NCI-H1105 (cell line): Measurements from ENCODE around the gene PRKAR2B.
"Not testable (repeated sequence)": the region's sequence is repeated elsewhere in the genome, so short reads cannot be mapped to it uniquely, and the experiment has no call there.

Source experiments
- DNase-seq: peaks from one replicate; lab custom pipeline; 2025; lab: John Stamatoyannopoulos, UW

Gene PRKAR2B

DNA sequence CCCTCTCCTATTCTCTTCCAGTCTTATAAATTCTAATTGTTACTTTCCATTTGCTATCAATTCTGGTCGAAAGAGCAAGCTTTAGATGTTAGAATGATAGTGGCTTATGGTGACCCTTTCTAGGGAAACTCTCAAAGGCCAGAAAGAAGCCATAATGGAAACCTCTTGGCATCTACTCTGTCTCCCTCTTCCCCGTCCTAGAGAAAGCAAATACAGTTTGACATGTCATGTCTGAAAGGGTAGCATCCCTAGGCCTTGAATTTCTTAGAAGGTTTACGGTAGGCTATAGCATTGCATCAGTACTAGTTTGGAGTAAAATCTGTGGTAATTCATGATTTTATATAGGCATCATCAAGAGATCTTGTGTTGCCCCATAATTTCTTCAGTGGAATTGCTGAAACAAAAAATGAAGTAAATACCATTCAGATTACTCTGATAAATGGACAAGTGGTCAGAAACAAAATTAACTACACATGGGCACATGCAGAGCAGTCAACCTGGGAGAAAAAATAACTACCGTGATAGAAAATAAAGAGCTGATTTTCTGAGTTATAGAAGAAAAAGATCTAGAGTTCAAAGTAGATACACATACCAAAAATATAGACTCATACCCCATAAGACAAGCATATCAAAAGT, 4.4 kb downstream of the PRKAR2B start:
- DNase-seq = no peak

DNA sequence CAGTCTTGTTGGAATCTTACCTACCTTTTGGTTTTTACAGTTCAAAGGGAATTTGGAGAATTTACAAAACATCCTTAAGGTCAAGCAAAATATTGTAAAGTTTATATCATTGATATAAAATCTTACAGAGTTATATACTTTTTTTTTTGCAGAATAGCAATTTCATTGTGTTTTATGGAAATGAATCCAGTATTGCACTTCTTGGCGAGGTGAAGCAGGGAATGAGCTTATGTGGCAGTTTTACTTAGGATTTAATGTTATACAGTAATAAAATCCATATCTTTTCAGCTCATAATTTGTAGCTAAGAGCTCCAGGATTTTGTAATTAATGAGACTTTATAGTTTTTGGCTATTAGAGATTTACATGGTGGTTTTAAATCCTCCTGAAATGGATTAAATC, 5.0 kb downstream of the PRKAR2B start:
- DNase-seq = no peak

DNA sequence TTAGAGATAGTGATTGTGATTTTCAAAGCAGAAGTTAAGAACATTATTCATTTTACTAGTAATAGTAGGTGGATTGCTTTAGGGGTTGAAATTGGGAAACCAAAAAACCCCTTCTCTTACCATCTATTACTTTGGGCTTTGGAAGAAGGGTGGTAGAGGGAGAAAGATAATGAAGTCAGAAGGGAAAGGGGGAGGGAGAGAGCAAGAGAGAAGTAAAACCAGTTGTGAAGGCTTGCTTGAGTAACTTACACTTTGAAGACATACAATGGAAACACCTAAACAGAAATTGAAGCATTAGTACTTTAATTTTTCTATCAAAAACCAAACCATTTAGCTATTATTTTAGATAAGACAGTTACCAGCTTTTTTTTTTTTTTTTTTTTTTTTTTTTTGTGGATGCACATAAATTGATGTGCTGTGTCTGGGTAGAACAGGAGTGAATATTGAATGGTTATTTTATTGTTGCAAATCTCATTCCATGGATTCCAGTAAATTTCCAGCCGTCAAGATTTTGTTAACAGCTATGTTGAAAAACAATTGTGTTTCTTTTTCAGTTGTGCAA, 5.5 kb downstream of the PRKAR2B start:
- DNase-seq = no peak

DNA sequence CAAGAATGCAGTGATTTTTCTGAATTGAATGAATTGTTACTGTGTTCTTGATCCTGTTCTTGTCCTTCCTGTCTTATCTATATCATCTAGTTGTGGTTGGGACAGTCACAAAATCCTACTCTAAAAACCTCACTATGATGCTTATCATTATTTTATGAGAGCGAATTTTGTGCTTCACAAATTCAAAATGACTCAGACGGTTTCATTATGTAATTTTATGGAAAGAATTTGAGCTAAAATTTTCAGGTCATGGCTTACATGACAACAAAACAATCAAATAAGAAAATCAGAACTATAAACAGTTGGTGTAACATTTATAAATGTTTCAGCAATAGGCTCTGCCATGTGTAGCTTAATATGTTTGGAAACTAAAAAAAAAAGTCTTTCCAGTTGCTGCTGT, 6.9 kb downstream of the PRKAR2B start:
- no peak for DNase-seq

DNA sequence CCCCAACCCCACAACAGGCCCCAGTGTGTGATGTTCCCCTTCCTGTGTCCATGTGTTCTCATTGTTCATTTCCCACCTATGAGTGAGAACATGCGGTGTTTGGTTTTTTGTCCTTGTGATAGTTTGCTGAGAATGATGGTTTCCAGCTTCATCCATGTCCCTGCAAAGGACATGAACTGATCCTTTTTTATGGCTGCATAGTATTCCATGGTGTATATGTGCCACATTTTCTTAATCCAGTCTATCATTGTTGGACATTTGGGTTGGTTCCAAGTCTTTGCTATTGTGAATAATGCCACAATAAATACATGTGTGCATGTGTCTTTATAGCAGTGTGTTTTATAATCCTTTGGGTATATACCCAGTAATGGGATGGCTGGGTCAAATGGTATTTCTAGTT, 10.5 kb downstream of the PRKAR2B start:
- not testable (repeated sequence) for DNase-seq

DNA sequence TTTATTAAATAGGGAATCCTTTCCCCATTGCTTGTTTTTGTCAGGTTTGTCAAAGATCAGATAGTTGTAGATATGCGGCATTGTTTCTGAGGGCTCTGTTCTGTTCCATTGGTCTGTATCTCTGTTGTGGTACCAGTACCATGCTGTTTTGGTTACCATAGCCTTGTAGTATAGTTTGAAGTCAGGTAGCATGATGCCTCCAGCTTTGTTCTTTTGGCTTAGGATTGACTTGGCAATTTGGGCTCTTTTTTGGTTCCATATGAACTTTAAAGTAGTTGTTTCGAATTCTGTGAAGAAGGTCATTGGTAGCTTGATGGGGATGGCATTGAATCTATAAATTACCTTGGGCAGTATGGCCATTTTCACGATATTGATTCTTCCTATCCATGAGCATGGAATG, 11.6 kb downstream of the PRKAR2B start:
- not testable (repeated sequence) for DNase-seq

DNA sequence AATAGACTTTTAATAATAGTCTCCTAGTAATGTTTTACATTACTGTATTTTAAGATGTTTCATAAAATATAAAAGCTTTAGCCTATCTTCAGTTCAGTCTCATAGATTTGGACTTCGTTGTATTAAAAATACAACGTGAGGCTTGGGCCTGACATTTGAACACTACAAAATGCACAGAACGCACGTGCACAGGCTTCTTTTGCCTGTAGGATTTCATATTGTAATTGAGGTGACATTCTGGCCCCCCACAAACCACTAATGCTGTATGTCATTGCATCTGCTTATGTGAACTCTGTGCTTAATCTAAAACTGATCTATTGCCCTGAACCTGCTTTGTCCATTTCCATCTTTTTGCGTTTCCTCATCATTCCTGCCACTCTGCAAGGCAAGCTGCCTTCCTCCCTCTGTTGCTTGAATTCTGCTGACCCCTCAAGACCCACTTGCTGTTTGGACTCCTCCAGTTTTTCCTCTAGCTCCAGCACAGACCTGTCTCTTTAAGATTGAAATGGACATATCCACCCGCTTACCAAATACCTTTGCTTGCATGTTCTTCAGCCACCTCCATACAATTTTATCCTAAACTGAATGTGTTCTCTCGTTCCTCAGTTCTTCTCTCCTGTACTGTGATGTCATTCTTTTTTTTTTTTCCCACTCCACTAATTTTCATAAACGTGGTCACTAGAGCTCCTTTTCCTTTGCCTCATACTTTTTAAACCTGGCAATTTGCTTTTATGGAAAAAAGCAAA, 12.4 kb downstream of the PRKAR2B start:
- DNase-seq = no peak

DNA sequence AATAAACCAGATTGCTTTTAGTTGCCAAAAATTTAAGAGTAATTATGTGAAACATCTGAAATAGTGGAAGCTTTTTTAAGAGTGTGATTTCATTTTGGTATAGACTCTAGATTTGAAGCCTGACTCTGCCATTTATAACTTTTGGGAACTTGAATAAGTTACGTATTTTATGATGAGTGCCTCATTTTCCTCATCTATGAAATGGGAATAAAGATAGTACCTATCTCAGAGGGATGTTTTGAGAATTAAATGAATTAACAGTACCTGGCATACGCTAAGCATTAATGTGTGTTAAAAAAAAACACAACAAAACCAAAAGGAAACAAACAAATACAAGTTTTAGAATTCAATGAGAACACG, 12.9 kb downstream of the PRKAR2B start:
- no peak for DNase-seq

DNA sequence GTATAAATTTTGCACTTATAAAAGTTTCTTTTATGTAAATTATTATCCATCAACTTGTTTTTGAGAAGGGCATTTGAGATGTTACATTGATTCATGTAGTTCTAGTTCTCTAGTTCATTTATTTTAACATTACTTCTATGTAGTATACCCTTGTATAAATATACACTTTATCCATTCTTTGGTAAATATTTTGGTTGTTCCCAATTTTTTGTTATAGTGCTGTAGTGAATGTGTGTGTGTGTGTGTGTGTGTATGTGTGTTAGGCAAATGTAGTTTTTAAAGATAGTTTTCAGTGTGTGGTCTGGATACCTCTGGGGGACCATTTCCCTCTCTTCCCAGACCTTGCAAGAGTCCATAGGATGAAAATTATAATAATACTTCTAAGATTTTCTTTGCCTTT, 15.0 kb downstream of the PRKAR2B start:
- no peak for DNase-seq

DNA sequence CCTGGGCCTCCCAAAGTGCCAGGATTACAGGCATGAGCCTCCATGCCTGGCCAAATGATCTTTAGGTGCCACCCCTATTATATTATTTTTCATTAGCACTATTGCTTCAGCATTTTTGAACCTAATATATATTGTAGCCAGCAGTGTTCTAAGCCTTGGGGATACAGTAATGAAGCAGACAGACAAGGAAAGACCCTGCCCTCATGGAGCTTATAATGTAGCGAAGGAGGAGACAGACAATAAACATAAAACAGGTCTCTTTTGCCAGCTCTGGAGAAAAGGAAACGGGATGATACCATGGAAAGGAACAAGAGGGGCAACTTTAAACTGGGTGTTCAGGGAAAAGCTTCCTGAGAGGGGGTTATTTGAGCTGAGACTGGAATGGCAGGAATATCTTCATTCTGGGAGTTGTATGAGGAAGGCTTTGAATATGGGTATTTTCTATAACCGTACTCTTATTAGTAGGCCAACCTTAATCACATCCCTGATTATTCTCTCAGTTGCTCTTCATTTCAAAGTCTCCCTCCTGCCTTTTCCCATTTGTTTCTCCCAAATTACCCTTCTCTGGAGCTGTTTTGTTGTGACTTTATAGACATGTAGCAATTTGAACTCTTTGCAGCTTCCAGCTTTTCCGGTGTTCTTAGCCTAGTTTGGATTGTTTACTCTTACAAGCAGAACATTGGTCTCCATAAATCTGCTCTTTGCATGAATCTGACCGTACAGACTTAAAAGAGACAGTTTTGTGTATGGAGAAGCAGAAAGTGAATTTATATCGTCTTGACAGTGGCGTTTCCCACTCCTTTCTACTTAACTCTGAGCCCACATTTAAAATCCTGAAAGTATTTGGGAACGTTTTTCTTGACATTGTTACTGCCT, 19.0 kb downstream of the PRKAR2B start:
- no peak for DNase-seq

DNA sequence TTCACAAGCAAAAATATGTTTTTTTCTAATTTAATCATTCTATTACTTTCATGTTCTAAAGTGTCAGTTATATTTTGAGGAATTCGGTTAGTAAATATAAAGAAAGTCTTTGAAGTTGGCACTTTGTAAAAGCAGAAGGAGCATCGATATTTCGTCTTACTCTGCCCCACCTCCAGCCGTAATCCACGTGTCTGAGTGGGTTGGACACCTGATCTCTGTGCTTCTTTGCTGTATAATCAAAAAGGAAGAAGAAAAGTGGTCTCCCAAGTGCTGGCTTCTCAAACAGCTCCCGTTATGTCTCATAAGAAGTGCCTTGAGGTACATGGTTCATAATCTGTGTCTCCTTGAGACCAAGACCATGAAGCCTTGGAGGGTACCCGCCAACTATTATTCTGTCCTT, 19.8 kb downstream of the PRKAR2B start:
- DNase-seq = no peak

DNA sequence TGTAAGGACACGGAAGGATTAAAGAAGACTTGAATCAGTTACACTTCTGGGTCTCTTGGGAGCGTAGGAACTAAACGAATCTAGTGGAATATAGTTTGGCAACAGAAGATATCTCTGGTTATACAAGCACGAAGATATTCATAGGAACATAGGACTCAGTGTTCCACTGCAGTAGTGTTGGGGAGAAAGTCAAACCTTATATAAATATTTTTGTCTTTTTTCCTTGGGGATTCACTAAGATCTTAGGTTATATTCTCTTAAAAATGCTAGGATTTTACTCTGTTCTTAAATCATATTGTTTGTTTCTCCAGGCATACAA, 21.4 kb downstream of the PRKAR2B start:
- no peak for DNase-seq

DNA sequence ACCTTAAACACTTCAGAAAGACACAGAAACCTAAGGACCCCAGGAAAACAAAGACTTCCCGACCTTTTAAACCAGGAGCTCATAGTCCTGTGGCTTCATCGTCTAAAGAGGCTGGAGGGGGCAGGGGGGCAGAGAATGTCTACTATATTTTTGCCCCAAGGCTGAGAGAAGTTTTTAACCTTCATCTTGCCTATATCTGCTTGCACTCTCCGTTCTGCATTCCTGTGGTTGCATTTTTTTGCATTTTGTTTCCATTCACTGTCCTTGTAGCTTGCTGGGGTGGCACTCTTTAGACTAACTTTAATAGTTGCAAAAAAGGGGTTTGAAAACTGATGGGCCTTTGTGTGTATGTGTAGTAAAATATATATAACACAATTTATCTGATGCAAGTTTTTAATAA, 23.7 kb downstream of the PRKAR2B start:
- DNase-seq = no peak

DNA sequence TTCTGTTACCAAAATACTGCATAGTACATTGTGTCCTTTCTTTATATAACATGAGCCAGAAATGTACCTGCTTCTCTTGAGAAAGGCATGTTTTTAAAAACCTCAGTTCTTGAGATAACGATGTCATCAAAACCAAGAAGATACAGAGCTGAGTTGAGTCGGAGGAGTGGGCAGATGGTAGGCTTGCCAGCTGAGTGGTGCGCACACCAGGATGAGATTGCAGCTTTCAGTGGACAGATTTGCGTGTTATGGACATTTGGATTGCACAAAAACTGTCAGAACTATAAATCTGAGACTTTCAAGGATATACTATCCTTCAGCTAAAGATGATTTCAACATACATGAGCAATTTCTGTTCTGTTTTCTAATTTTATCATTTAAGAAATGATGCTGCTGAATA, 25.0 kb downstream of the PRKAR2B start:
- DNase-seq = no peak

DNA sequence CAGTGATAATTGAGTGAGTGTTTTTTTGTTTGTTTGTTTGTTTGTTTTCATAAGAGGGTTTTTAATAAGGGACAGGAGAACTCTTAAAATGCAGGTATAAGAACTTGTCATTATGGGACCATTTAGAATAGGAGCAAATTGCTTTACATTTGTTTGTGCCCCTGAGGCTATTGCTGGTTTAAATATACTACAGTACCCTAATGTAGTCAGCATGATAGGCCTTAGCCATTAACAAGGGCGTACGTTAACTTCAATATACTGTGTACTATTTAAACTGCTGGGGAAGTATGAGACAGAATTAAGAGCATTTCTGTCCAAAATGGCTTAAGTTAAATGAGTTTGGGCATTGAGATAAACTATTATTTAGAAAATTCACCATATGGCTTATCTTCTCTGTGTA, 26.2 kb downstream of the PRKAR2B start:
- DNase-seq = no peak

DNA sequence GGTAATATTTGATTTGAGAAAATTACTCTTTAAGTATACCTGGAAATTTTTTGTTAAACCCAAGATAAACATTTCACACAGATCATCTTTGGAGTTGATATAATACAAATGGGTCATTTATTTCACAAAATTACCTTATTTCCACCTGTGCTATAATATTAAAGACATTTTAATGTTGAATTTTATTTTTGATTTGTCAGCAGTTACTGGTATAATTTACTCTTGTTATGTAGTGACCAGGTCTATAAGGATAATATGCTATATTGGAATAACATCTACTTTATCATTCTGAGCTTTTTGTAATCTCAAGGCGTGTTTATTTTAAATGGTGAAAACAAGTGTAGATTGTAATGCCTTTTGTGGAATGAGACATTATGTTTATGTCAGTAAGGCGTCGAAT, 26.6 kb downstream of the PRKAR2B start:
- DNase-seq = no peak

DNA sequence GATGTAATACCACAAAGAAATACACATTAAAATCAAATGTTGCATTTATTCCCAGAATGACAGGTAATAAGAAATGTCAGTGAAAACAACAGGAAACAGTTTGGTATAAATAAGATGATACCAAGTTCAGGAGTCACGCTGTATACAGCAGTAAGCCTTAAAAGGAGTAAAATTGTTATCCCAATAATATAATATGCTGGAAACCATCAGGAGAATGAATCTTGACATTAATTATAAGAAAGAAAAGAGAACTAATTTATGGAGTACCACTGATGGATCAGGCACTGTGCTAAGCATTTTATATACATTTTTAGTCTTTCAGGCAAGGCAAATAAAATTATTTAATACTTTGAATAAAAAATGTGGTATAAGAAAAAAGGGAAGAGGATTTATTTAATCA, 27.6 kb downstream of the PRKAR2B start:
- no peak for DNase-seq

DNA sequence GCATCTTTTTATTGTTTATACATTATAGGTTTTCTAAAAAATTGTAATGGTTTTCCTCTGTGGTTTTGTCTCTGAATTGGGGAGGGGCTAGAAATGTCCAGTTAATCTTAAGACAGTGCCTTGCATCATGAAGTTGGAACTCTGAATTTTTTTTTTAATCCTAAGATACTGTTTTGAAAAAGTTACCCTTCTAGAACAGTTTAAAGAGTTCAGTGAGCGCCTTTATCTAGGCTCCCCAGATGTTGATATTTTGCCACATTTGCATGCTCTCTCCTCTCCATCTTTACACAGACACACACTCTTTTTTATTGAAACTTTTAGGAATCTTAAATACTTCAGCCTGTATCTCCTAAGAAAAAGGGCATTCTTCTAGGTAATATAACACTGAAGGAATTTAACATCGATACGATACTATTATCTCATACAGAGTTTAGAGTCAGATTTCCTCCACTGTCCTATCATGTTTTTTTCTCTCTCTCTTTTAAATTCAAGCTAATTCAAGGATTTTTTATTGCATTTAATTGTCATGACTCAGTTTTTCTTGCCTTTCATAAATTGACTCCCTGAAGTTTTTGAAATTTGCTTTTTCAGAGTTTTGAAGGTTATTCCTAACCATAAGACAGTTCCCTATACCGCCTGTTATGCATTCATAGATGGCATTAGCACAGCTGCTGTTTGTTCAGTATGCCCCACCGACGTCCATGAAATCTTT, 31.5 kb downstream of the PRKAR2B start:
- DNase-seq = peak; percentile 14

DNA sequence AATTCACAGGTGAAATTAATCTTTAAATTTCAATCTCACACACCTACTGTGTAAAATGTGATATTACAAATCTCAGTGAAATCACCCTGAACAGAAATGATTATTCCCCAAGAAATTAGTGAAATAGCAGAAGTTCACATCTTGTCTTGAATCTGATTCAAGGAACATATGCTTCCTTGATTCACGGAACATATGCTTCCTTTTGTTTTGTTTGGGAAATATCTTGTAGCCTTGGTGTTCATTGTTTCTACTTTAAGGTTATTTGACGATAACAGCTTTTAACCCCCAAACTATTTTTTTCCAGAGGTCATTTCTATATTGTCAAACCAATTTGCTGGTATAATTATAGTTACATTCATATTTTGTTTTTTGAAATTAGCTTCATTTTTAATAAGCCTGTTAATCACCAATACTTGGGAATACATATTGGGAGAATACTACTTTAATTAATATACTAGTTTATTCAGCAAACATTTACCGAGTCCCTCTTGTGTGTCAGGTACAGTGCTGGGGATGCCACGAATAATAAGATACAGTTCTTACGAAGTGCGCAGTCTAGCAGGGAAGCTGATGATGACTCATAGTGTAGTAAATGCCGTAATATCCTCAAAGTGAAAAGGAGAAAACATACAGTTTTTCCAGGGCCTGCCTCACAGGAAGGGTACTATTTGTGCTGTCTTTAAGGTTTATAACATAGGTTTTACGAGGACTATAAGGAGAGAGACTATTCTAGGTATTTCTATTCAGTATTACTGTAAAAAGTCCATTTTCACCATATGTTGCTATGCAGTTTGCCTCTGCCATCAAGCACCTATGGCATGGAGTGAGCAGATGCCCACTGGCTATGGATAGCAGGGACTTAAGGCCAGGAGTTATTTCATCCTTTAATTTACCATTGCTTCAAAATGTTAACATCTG, 32.5 kb downstream of the PRKAR2B start:
- DNase-seq = no peak

DNA sequence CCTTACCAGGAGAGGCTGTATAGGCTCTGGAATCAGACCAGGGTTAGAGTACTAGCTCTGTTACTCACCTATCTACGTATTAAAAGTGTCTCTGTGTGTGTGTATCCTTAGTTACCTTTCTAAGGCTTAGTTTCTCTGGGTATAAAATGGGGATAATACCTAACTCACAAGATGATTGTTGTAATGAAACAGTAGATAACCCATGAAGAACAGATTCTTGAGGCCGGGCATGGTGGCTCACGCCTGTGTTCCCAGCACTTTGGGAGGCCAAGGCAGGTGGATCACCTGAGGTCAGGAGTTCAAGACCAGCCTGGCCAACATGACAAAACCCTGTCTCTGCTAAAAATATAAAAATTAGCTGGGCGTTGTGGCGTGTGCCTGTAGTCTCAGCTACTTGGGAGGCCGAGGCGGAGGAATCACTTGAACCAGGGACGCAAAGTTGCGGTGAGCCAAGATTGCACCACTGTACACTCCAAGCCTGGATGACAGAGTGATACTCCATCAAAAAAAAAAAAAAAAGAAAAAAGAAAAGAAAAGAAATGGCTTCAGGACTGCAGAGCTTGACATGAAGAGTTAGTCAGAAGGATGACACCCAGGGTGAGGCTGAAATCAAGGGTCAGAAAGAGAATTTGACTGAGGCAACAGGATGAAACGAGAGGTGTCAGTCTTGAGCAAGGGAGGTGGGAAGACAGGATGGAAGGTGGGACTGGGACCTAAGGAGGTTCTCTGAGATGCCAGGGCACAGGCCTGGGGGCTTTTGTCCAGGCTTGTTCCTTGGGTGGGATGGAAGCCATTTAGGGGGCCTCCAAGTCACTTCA, 33.4 kb downstream of the PRKAR2B start:
- no peak for DNase-seq
